ENCODE results near the gene BRIP1.

- TF ChIP-seq, protein P1, sequence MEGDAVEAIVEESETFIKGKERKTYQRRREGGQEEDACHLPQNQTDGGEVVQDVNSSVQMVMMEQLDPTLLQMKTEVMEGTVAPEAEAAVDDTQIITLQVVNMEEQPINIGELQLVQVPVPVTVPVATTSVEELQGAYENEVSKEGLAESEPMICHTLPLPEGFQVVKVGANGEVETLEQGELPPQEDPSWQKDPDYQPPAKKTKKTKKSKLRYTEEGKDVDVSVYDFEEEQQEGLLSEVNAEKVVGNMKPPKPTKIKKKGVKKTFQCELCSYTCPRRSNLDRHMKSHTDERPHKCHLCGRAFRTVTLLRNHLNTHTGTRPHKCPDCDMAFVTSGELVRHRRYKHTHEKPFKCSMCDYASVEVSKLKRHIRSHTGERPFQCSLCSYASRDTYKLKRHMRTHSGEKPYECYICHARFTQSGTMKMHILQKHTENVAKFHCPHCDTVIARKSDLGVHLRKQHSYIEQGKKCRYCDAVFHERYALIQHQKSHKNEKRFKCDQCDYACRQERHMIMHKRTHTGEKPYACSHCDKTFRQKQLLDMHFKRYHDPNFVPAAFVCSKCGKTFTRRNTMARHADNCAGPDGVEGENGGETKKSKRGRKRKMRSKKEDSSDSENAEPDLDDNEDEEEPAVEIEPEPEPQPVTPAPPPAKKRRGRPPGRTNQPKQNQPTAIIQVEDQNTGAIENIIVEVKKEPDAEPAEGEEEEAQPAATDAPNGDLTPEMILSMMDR (IDR thresholded peaks at IDR 0.05) = no peak
- no peak for TF ChIP-seq POLR2A (IDR thresholded peaks at IDR 0.05)
Observed at GRCh38 chr17:61797283-61797682, 66.0 kb downstream of the BRIP1 start.

All from lower leg skin (tissue), 3 donors.